Daoy (cell line): ENCODE results near the gene ANKS3. TPM values are rescaled to one million over a fixed set of nuclear protein-coding genes. Genes with fewer than 3 reads are reported as not detected.

Source experiments
- DNase-seq: peaks from one replicate; pipeline ENCODE4 v3.0.0-alpha.2; 2015; ENCODE audit warnings: low read depth
- total RNA-seq: library from RNA; depleted of rRNA; stranded (reverse); fragments of >200 nt; shearing (Covaris generic); gene quantifications from 2 replicates; pipeline ENCODE4 v1.2.3, GENCODE V29; 2014

The ANKS3 gene
- total RNA-seq, 1 experiment from 2014 or later = 19.7 TPM

- DNase-seq = no peak
Observed at GRCh38 chr16:4696172-4696904, 37.7 kb downstream of the ANKS3 start.

- DNase-seq = no peak
Observed at GRCh38 chr16:4695473-4696171, 38.4 kb downstream of the ANKS3 start.

- no peak for DNase-seq
Observed at GRCh38 chr16:4694642-4695451, 39.2 kb downstream of the ANKS3 start.

DNA sequence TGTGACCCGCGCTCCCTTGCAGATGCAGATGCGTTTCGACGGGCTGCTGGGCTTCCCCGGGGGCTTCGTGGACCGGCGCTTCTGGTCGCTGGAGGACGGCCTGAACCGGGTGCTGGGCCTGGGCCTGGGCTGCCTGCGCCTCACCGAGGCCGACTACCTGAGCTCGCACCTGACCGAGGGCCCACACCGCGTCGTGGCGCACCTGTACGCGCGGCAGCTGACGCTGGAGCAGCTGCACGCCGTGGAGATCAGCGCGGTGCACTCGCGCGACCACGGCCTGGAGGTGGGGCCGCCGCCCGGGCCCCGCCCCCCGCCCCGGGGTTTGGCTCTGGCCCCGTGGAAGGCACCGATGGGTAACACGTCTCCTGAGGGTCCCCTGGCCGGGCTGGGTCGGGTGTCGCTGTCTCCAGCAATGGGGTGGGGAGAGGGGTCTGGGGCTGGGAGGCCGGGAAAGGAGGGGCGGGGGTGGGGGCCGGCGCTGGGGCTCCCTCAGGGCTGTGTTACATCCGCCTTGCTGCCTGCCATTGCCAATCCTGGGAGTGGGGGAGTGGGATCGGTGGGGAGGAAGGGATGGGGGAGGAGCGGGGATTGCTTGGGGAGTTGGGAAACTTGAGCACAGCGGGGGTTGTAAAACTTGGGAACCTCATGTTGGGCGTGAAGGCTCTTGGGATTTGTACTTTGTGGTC is 40.0 kb downstream of the ANKS3 start:
- peak; percentile 25 for DNase-seq

GRCh38 chr16:4693296-4693955 is 40.6 kb downstream of the ANKS3 start, which contains the start of gene NUDT16L1:
Gene NUDT16L1, plus strand, starts transcription at chr16:4693562. Its CDS starts 165 bp downstream, at chr16:4693727.
- DNase-seq = peak; percentile 97

DNA sequence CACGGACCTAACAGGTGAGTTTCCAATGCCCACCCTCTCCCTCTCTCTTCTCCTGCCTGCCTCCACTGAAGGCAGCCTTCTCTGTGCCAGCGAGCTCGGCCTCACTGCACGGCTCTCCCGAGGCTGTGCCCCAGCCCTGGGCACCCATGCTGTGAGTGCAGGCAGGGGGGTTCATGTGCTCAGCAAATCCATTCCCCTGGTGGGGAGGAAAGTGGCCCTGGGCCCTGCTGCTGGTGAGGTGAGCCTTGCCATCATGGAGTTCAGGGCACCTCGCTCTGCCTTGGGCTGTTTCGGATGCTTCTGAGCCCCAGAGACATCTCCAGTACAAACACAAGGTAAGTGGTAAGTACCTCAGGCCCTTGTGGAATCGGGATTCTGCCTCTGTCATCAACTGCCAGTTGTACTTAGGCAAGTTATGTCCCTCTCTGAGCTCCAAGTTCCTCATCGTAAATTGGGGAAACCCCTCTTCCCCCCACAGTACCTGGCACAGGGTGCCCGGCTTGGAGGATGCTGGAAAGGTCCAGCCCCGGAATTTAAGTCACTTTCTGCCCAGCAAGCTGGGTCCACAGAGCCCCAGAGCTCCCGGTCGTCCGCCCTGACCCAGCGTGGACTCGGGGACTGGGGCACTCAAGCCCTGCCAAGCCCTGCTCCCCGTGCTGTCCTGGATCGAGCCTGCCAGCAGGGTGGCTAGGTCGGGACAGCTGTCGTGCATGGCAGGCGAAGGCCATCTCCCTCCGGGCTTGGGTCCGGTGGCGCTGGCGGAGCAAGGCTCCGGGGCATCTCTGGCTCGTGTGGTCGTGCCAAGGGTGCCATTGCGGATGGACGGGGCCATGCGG is 41.4 kb downstream of the ANKS3 start:
- DNase-seq = no peak

- DNase-seq = no peak
Observed at GRCh38 chr16:4691666-4692412, 42.2 kb downstream of the ANKS3 start.

DNA sequence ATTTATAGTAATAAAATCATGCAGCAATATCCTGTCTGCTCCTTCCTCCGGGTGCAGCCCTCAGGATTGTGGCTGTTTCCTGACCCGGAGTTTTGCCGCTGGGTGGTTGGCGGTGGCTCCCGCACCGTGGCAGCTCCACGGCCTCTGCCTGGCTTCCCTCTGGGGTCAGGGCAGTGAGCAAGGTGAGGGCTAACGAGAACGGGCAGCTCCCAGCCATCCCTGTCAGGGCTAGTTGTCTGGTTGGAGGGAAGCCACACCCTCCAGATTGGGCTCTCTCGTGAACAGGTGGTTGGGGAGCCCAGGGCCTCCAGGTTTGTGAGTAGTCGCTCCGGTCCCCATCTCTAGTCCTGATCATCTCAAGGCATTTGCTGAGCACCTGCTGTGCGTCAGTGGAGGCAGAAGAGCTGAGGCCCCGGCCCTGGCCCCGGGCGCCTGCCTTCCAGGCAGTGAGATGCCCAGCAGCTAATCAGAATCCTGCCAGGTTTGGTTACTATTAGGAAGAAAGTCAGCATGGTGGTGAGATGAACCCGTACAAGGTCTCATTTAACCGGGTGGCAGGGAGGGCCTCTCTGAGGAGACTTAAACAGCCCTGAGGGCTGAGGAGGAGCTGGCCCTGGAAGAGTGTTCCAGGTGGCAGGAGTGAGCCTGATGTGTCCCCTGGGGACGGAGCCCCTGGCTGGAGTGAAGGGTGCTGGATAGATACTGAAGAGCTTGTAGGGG is 43.0 kb downstream of the ANKS3 start:
- DNase-seq = no peak

GRCh38 chr16:4689864-4690704 is 44.0 kb downstream of the ANKS3 start:
- DNase-seq = no peak

DNA sequence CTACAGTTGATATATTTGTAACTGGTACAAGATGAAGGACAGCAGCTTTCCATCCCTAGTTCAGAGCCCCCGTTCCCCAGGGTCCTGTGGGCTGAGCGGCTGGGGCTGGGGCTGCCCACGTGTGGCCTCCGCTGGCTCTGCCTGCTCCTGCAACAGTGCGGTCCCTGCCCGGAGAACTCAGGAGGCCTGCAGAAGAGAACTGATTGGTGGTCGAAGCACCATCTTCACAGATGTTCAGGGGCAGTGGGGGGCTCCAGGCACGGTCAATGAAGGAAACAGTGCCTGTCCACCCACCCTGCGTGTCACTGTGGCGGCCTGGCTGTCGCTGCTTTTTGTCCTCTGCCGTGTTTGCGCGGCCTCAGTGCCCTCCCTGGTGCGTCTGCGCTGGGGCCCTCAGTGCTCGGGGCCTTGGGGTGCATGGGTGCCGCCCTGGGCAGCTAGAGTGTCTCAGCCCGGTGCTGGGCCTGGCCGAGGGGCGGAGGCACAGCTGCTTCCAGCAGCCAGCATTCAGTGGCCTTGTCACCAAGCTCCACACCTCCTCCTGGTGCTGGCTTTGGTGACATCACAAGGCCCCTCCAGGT is 44.9 kb downstream of the ANKS3 start:
- no peak for DNase-seq

GRCh38 chr16:4688674-4689045 is 45.4 kb downstream of the ANKS3 start:
- DNase-seq = no peak

GRCh38 chr16:4687946-4688673 is 46.0 kb downstream of the ANKS3 start:
- no peak for DNase-seq

GRCh38 chr16:4687416-4687815 is 46.7 kb downstream of the ANKS3 start:
- no peak for DNase-seq

- DNase-seq = no peak
Observed at GRCh38 chr16:4686497-4687210, 47.4 kb downstream of the ANKS3 start.

DNA sequence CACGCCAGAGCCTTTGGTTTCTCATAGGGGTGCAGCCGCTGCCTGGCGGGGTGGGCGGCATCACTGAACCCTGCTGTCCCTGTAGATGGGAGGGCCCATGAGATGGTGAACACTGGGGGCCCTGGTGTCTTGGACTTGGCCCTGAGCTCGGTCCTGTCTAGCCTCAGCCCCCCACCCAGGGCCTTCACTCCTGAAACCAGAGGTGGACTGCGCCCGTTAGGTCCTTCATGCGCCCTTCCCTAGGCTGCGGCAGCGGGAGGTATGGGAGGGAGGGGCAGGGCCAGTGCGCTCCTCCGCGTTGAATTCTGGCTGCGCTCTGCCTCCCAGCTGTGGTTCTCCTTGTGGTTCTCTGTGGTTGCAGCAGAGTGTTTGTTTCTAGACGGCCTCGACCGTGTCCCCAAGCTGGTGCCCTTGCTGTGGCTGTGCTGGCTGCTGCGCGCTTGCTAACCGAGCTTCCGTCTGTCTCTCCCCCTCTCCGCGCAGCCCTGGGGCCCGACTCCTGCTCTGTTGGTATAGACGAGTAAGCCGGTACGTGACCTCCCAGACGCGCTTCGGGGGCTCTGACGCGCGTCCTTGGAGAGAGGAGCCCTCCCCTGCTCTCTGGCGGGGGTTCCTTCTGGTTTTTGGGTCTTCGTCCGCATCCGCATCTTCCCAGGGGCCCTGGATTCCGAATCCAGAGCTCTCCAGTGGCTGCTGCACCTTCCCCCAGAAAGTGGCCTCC is 48.1 kb downstream of the ANKS3 start:
- DNase-seq = no peak

- no peak for DNase-seq
Observed at GRCh38 chr16:4685292-4685691, 48.8 kb downstream of the ANKS3 start.
